Stimulated activated CD4-positive, alpha-beta T cell treated with anti-CD3 and anti-CD28 coated beads, Interleukin-2, amount 100 ng/mL, for 24 hours (primary cell): ENCODE results near the gene GPRIN1.

Experiments used
- DNase-seq, 2 donors: peaks; one replicate each; pipeline ENCODE4 v3.0.0-alpha.2; 2020

The GPRIN1 gene

GRCh38 chr5:176642675-176643490 is 32.9 kb upstream of the GPRIN1 start:
- DNase-seq: no peak

GRCh38 chr5:176640616-176641015 is 30.7 kb upstream of the GPRIN1 start:
- no peak for DNase-seq

DNA sequence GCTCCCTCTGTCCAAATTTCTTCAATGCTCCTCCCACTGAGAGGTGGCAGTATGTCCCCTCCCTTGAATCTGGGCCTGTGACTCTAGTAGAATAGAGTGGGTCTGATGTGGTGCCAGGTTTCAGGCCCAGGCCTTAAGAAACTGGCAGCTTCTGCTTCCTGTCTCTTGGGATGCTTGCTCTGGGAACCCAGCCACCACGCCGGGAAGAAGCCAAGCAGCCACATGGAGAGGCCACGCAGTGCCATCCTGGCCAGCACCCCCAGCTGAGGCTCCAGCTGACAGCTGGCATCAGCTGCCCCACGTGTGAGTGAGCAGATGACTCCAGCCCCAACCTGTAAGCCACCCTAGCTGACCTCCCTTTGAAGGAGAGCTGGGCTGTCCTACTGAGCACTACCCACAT is 30.0 kb upstream of the GPRIN1 start:
- DNase-seq: no peak

- DNase-seq: no peak
Measured at GRCh38 chr5:176639208-176639607, 29.3 kb upstream of the GPRIN1 start.

DNA sequence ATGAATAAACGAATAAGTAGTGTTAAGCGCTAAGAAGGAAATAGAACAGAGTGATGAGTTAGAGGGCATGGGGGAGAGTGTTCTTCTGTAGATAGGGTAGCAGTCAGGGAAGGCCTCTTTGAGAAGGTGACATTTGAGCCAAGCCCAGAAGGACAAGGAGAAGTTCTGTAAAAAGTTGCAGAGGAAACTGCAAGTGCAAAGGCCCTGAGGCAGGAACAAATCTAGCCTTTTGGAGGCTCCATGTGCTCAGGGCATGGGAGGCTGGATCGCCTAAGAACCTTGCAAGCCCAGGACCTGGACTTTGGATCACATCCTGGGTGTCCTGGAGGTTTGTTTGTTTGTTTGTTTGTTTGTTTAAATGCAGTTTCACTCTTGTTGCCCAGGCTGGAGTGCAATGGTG is 28.5 kb upstream of the GPRIN1 start:
- no peak for DNase-seq

DNA sequence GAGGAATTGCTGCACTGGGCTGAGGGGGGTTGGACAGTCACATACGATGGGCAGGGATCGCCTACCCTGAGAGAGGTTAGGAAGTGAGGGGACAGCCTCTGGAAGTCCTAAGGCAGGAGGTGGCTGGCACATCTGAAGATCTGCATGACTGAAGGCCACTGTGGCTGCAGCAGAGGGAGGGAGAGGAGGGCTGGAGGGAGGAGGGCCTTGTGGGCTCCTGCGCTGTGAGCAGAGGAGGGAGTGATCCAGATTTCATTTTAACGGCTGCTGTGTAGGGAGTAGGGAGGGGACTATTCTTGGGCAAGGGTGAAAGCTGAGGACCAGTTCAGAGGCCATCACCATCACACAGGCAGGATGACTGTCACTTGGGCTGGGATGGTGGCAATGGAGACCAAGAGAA is 27.6 kb upstream of the GPRIN1 start:
- no peak for DNase-seq

DNA sequence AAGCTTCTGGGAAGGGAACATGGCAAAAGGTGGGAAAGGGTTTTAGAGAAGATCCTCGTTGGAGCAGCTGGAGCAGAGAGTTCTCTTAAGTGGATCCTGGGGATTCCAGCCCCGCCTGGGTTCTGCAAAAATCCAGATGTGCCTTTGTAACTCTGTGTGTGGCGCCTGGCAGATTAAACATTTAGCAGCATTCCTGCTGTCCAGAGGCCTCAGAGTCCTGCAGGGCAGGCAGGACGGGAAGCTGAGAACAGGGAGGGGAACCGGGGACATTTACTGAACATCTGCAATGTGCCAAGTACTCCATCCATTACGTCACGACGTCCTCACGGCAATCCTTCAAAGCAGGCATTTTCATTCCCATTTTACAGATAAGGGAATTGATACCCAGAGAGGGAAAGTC is 26.5 kb upstream of the GPRIN1 start:
- DNase-seq: no peak

- DNase-seq: no peak
Measured at GRCh38 chr5:176633598-176633997, 23.6 kb upstream of the GPRIN1 start.

GRCh38 chr5:176632745-176633144 is 22.8 kb upstream of the GPRIN1 start:
- no peak for DNase-seq

DNA sequence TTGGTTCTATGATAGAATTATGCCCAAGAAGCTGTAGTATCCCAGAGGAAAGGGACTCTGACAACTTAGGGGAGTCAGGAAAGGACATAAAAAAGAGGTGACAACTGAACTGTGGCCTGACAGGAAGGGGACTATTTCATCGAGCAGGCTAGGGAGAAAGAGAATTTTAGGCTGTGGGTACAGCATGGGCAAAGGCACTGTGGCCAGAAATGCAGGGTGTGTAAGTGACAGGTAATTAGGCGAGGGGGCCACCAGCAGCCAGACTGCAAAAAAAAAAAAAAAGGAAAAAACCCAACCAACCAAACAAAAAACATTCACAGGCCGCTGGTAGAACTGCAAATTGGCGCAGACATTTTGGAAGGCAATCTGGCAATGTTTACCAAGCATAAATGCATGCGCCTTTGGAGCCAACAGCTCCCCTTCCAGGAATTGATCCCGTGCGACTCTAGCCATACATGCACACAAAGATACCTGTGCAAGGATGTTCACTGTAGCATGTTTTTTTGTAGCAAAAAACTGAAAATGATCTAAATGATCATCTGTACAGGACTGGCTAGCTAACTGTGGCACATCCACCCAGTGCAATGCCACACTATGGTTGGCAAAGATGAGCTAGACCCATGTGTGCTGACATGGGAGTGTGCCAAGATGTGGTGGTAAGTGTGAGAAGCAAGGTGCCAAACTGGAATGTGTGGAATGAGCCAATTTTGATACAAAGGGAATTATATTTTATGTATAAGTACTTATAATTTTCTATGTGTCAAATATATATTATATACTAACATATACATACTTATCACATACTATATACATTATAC is 21.6 kb upstream of the GPRIN1 start:
- DNase-seq: no peak

GRCh38 chr5:176630681-176631222 is 20.8 kb upstream of the GPRIN1 start:
- no peak for DNase-seq

DNA sequence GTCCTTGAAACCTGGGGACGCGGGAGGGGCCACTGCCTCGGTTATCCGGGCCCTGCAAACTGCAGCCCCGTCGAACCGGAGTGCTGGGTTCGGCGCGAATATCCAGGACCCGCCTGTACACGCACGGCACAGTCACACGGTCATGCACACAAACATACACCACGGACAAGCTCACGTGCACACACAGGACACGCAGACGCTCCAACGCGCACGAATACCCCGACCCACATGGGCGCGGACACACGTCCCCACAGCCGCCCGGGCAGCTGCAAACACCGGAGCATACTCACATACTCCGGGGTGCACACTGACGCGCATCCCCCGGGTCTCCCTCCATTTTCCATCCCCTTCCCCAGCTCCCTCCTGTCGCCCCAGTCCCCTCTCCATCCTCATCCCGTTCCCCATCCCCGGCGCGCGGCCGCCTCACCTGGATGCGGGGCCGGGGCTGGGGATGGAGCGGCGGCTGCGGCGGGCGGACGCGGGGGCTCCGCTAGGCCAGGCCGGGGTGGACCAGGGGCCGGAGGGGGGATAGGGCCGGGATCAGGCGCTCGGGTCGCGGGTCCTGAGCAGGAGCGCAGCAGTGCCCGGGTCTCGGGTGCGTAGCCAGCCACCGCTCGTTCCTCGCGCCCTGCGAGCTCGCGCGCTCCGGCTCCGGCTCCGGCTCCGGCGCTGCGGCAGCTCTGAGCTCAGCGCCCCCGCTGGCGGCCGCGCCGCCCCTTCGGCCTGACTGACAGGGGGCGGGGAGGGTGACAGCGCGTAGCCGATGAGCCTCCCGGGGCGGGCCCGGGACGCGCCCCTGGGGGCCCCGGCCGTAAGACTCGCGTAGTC is 20.1 kb upstream of the GPRIN1 start, which contains the start of the genes EIF4E1B and SNCB:
Gene EIF4E1B (plus strand): TSS at position 823 of the 828 bp plus-strand sequence. CDS start 12,113 bp downstream, outside the sequence.
Gene SNCB (minus strand): TSS at position 682 of the 828 bp plus-strand sequence. CDS start 880 bp downstream, outside the sequence.
- DNase-seq: peak; percentile 54 to 74

DNA sequence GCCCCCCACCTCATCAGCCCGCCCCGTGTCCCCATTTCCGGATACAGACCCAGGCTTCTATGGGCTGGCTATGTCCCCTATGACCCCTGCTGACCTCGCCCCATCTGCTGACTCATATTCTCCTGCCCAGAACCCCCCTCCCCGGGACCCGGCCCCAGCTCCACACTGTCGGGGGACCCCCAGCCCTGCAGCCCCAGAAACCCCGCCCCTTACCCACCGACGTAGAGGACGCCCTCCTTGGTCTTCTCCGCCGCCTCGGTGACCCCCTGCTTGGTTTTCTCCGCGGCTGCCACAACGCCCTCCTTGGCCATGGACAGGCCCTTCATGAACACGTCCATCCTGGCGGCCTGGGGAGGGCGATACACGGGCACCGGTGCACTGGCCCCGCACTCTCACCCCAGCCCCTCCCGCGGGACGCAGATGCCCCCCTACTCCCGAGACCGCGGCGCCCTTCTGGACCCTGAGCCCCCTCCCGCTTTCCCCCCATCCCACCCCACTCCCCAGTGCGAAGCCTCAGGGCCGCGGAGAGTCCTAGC is 19.4 kb upstream of the GPRIN1 start:
- DNase-seq: no peak

DNA sequence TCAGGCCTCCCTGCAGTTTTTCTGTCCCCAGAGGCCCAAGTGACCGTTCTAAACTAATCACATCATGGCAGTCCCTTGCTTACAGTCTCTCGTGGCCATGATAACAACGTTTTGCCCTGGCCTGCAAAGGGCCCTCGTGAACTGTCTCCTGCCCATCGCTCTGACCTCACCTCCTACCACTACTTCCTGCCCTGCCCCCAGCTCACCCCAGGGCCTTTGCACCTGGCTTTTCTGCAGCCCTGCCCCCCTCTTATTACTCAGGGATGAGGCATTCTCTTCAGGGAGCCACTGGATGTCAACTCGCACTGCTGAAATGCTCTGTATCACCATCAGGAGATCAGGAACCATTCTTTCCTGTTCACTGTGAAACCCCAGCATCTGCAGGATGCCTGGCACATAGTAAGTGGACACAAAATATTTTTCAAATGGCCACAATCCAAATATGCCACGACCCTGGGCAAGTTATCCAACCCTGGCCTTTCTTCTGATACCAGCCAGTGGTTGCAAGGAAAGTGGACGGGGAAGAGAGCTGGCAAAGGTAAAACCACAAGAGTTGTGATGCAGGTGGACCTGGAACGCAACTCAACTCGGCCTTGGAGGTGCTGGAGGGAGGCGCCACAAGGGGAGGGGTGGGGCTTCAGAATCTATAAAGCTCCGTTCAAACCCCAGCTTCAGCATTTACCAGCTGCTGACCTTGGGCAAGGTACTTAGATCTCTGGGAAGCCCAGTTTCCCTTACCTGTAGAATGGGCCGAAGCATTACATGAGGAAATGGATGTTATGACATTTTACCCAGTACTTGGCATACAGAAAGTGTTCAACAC is 18.7 kb upstream of the GPRIN1 start:
- no peak for DNase-seq

DNA sequence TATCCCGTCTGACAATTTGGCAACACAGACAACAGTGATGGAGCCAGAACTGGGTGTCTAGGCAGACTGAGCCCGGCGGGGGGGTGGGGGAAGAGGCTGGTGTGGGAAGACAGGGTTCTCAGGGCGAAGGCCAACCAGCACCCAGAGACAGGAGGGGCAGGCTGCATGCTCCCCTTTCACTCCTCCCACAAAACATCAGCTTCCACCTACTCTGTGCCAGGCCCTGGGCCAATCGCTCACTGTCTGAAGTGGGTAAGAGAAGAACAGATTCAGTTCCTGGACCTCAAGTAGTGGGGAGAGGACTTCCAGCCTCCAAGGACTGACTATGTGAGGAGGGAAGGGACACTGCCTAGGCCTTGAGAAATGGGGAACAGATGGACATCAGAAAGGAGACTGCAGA is 17.6 kb upstream of the GPRIN1 start:
- DNase-seq: no peak

GRCh38 chr5:176626876-176627236 is 16.9 kb upstream of the GPRIN1 start:
- DNase-seq: no peak

DNA sequence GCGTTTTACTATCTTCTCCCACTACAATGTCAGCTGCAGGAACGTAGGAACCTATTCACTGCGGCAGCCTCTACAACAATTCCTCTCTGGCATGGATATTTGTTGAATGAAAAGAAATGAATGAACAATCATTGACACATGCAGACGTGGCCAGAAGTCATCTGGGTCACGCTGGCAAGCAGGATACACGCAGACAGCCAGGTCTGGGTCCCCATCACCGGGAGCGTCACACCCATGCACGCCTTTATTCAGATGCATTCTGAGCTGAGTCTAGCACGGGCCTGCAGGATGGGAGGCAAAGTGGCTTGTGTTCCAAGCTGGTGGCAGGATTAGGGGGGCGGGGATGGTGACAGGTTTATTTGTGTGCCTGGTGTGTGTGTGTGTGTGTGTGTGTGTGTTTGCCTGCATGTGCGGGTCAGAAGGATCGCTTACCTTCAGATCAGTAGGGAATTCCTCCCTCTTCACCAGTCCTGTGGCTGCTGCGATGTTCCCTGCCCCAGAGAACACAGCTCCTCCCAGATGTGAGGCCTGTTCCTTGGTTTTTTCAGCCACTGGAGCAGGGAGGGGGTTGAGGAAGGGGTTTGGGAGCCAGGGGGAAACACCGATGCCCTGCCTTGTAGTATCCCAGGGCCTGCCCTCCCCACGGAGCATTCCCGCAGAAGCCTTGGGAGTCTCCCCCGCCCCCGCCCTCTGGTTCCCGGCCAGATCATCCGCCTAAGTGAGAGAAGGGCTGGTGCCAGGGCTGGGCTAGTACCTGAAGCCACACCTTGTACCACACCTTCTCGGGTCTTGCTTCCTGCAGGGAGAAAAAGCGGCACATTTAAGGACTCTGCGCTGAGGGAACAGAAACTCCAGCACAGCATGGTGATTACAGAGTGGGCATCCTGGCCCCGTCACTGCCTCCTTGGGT is 16.3 kb upstream of the GPRIN1 start:
- no peak for DNase-seq

GRCh38 chr5:176625512-176625911 is 15.6 kb upstream of the GPRIN1 start:
- DNase-seq: no peak

- no peak for DNase-seq
Measured at GRCh38 chr5:176624938-176625337, 15.0 kb upstream of the GPRIN1 start.

DNA sequence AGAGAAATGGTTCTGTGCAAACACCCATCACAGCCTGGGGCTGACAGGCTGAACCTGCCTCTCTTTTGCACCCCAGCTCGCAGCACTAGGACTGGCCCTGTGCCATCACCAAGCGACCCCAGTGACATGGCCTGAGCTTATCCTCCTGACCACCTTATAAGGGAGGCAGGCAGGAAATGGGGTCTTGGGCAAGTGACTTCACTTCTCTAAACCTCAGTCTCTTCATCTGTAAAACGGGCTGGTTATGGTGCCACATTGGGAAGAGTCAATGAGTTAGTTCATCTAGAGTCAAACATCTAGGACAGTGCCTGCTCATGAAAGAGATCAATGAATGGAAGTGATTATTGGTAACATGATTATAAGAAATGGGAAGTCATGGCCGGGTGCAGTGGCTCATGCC is 14.2 kb upstream of the GPRIN1 start:
- no peak for DNase-seq
